Posterior cingulate gyrus (tissue), 11 donors: ENCODE data around the gene GJA5.

Source experiments
- DNase-seq, 10 donors: peaks; one replicate each; pipeline versions ENCODE4 v3.0.0 to v3.0.0-alpha.2; 2020 to 2021; ENCODE audit warnings: mixed read lengths in 3 of 10
- intact Hi-C: fragments of 100-400 bp; cut with DNase I; formaldehyde crosslinking; loops from one replicate; pipeline ENCODE4 v1.15.1; 2023

The GJA5 gene

GRCh38 chr1:147760481-147761260, at the start of gene GJA5:
Gene GJA5 (minus strand): TSS chr1:147760602. CDS start chr1:147759238, 1,364 bp downstream.
- intact Hi-C loops, result no loop called here
- no peak for DNase-seq

- no peak for DNase-seq
- intact Hi-C loops, result no loop called here
Observed at GRCh38 chr1:147809236-147809635, 48.8 kb upstream of the GJA5 start.

DNA sequence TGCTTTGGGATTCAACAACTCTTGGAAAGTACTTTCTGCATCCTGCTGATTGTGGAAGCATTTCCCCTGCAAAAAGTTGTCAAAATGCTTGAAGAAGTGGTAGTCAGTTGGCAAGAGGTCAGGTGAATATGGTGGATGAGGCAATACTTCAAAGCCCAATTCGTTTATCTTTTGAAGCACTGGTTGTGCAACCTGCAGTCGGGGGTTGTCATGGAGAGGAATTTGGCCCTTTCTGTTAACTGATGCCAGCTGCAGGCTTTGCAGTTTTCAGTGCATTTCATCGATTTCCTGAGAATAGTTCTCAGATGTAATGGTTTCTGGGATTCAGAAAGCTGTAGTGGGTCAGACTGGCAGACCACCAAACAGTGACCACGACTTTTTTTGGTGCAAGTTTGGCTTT, 47.6 kb upstream of the GJA5 start:
- intact Hi-C loops, result no loop called here
- DNase-seq, result no peak

DNA sequence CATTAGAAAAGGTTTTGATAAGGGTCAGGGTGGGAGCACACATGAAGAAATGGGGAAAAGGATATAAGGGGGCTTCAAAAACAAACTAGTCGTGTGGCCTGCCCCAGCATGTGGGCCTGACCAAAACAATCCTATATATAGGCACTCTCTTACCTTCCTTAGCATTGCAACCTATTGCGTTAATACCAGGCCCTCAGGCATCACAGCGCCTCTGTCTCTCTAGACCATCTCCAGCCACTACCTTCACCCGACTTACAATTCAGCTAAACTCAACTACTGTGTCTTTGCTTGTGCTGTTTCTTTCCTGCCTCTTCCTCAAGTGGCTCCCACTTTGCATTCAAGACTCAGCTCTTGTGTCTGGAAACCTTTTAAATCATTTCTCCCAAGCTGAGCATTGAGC, 47.0 kb upstream of the GJA5 start:
- no peak for DNase-seq

DNA sequence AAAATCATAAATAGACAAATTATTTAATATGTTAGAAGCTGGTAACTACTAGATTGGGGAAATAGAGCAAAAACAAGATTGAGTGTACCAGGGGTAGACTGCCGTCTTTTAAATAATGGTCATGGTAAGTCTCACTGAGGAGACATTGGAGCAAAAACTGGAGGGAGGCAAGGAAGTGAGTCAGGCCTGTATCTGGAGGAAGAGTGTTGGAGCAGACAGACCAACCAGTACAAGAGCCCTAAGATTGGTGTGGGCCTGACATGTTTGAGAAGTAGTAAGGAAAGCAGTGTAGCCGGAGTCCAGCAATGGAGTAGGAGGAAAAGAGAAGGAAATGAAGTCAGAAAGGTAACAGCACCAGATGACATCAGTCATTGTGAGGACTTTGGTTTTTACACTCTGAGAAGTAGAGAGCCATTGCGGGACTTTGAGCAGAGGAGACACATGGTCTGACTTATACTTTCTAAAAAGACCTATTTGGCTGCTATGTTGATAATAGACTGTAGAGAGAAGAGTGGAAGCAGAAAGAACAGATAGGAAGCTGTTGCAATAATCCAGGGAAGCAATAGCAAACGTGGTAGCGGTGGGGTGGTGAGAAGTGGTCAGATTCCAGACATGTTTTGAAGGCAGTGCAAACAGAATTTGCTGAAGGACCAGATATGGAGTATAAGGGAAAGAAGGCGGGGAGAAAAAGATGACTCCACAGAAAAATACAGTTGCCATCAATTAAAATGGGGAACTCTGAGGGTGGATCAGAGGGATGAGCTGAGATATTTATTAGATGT, 44.7 kb upstream of the GJA5 start:
- no peak for DNase-seq
- intact Hi-C loops, result no loop called here

More for the DNA sequence above, 47.0 kb upstream of the GJA5 start:
- intact Hi-C loops, result no loop called here

DNA sequence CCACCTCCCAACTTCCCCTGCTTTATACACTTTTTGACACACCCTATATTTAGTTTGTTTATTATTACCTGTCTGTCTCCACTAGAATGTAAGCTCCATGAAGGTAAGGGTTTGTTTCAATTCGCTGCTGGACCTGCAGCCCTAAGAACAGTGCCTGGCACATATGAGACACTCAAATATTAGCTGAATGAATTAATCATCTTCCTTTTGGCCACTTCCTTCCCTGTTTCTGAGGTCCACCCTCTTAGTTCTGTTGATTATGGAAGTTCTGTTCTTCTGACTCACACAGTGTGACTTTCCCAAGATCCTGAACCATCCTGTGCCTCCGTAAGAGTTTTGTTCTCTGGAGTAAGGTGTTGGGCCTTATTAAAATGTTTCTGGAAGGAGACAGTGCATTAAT, 40.4 kb upstream of the GJA5 start:
- intact Hi-C loops, result no loop called here
- DNase-seq, result no peak

GRCh38 chr1:147798731-147799130, 38.3 kb upstream of the GJA5 start:
- intact Hi-C loops, result no loop called here
- DNase-seq, result no peak

- intact Hi-C loops, result no loop called here
- DNase-seq, result no peak
Observed at GRCh38 chr1:147794570-147794969, 34.2 kb upstream of the GJA5 start.

DNA sequence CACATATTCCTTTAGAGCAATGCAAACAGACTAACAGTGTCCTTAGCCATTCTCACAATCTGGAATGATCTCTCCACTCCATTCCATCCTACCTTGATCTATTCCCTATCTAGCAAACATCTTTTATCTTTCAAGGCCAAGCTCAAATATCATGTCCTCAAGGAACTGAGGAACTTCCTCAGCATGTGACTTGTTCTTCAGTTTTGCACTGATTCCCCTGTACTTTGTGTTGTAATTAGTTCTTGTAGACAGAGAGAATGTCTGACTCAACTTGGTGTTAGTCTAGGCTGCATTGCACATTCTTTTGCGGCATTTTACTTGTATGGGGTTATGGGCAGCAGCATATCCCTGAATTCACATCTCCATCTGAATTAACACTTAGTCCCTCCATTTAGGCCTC, 31.5 kb upstream of the GJA5 start:
- intact Hi-C loops, result no loop called here

GRCh38 chr1:147787765-147788164, 27.4 kb upstream of the GJA5 start:
- no peak for DNase-seq
- intact Hi-C loops, result no loop called here

More for the DNA sequence above, 31.5 kb upstream of the GJA5 start:
- no peak for DNase-seq

- intact Hi-C loops, result no loop called here
- no peak for DNase-seq
Observed at GRCh38 chr1:147786536-147786935, 26.1 kb upstream of the GJA5 start.

GRCh38 chr1:147785794-147786506, 25.5 kb upstream of the GJA5 start:
- peak in 5 of 10 donors; percentile 12 to 78 (median 39) for DNase-seq
- intact Hi-C loops, result no loop called here

DNA sequence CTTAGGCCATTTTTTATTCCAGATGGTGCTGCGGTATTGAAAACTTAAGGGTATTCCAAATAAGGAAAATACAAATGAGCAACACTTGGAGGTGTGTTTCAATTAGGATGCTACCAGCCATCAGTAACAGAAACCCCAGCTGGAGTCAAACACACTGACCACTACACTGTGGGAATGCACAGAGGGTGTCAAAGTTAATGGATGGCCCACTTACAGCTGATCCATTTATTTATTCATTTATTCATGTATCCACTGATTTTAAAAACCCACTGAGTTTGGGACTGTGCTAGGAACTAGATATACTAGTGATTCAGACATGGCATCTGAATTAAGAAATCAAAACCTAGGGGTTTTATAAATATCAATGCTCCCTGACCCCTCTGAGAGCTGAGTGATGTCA, 24.5 kb upstream of the GJA5 start:
- no peak for DNase-seq
- intact Hi-C loops, result no loop called here

DNA sequence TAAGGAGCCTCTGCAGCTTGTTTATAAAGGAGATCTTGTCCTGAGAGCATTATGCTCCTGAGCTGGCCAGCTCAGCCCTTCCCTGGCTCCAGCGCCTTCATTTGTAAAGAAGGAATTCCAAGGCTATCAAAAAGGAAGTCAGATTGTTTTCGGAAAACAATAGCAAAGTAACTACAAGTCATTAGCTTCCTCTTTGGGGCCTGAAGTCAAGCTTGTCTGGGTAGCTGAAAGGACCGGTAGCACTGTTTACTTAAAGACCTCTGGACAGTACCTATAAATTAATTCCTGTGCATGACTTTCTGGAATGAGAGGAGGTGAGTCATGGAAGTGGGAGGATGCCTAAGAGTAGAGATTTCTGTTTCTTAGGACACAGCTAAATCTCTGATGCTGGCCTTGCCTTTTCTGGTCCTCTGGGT, 20.7 kb upstream of the GJA5 start:
- intact Hi-C loops, result no loop called here
- no peak for DNase-seq

DNA sequence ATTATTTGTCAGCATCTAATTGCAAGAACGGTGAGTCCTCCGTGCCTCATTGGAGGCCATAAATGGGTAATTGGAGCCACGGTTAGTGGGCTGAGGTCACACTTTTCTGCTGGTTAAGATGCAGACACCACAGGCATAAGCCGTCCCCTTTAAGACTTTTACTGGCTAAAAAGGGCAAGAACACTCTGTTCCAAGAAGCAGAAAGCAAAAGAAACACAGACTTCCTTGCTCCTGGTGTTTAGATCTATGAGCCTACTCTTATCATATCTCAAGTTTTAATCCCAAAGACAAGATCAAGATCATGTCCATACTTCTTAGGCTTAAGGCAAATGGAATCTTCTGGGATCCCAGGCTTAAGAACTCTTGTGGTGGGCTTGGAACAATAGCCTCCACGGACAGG, 17.3 kb upstream of the GJA5 start:
- intact Hi-C loops, result no loop called here
- DNase-seq, result no peak

GRCh38 chr1:147773215-147773715, 12.9 kb upstream of the GJA5 start:
- DNase-seq, result no peak
- intact Hi-C loops, result no loop called here

- intact Hi-C loops, result no loop called here
- no peak for DNase-seq
Observed at GRCh38 chr1:147772570-147772969, 12.2 kb upstream of the GJA5 start.

GRCh38 chr1:147771226-147772125, 11.1 kb upstream of the GJA5 start:
- intact Hi-C loops, result no loop called here
- DNase-seq, result peak in 1 of 10 donors; percentile 68

DNA sequence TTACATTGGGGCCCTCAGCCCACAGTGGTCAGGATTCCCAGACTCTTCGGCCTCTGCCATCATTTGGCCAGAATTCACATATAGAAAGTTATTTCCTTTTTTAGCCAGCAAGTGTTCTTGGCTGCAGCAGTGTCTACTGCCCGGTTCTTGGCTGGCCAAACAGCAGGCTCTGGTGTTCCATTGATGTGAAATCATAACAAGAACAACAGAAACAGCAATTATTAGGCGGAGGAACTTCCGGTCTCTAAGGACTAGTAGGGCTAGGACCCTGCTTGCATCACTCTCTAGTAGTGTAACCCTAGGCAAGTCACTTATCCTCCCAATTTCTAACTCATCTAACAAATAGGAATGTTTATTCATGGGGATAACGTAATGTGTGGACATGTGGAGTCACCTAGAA, 8.7 kb upstream of the GJA5 start:
- intact Hi-C loops, result no loop called here
- DNase-seq, result no peak

DNA sequence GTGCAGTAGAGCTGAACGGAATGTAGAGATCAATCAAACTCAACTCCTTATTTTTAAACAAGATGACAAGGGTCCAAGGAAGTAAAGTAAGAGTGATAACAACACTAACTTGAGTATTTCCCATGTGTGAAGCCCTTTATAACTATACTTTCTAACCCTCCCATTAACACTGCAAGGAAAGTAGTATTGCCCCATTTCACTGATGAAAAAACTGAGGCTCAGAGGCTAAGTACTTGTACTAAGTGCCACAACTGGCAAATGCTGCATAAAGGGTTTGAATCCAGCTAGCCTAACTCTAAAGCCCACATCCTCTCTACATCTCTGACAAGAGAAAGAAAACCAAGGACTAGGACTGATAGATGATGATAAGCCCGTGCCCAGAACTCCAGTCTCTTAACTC, 8.2 kb upstream of the GJA5 start:
- intact Hi-C loops, result no loop called here

More for the DNA sequence above, 8.2 kb upstream of the GJA5 start:
- no peak for DNase-seq
